NT2/D1 (cell line): ENCODE results near the gene PTPRN2.

ENCODE experiments used
- SUZ12 ChIP-seq: IDR thresholded peaks from 2 replicates; pipeline ENCODE4 v1.6.1; 2011; ENCODE audit not compliant: insufficient read length, insufficient read depth; ENCODE audit errors: extremely low read depth
- YY1 ChIP-seq: IDR thresholded peaks from 2 replicates; pipeline ENCODE4 v1.6.1; 2011; ENCODE audit not compliant: insufficient read length, insufficient read depth
- ZNF274 ChIP-seq: IDR thresholded peaks from 2 replicates; pipeline ENCODE4 v1.6.1; 2011; ENCODE audit warnings: mild to moderate bottlenecking, low read depth, low read length

- TF ChIP-seq SUZ12 (no peak), ZNF274 (no peak), YY1 (no peak)
Observed at GRCh38 chr7:157545681-157546060, 1042.0 kb downstream of the PTPRN2 start.
